HEK293 (cell line): ENCODE measurements around the gene MFSD11.

Experiments used
- KLF16 ChIP-seq: fragments of 450-650 bp; formaldehyde crosslinking; IDR thresholded peaks from 2 replicates; pipeline ENCODE4 v1.5.1; 2017; ENCODE audit warnings: missing biosample characterization, missing genetic modification characterization
- PRDM1 ChIP-seq: fragments of 450-650 bp; formaldehyde crosslinking; IDR thresholded peaks from 2 replicates; pipeline ENCODE4; 2016; ENCODE audit warnings: missing biosample characterization, missing genetic modification characterization
- SALL2 ChIP-seq: fragments of 450-650 bp; formaldehyde crosslinking; IDR thresholded peaks from 2 replicates; pipeline ENCODE4 v1.5.0; 2017; ENCODE audit warnings: missing biosample characterization, mild to moderate bottlenecking, missing genetic modification characterization, borderline replicate concordance
- TRIM28 ChIP-seq: IDR thresholded peaks from 2 replicates; pipeline ENCODE4 v1.6.1; 2011; ENCODE audit warnings: low read length, control low read depth, borderline replicate concordance
- ZBTB1 ChIP-seq: fragments of 450-650 bp; formaldehyde crosslinking; IDR thresholded peaks from 2 replicates; pipeline ENCODE4 v1.5.1; 2016; ENCODE audit warnings: missing biosample characterization, missing genetic modification characterization
- ZNF121 ChIP-seq: fragments of 450-650 bp; formaldehyde crosslinking; IDR thresholded peaks from 2 replicates; pipeline ENCODE4 v1.5.1; 2016; ENCODE audit warnings: missing biosample characterization, missing genetic modification characterization
- ZNF221 ChIP-seq: fragments of 450-650 bp; formaldehyde crosslinking; IDR thresholded peaks from 2 replicates; pipeline ENCODE4 v1.5.1; 2017; ENCODE audit warnings: missing biosample characterization, missing genetic modification characterization, borderline replicate concordance
- ZNF274 ChIP-seq, 2 experiments: fragments of 200-500 bp in 1 of 2; fragments of 450-650 bp in 1 of 2; sonication (Bioruptor generic) in 1 of 2; formaldehyde crosslinking in 1 of 2; IDR thresholded peaks; 2 replicates each; pipeline versions ENCODE4 v1.5.1 to v1.6.1; 2014 to 2016; ENCODE audit warnings: borderline replicate concordance in 1 of 2, inconsistent platforms in 1 of 2, low read length in 1 of 2, missing biosample characterization in 1 of 2, missing genetic modification characterization in 1 of 2
- ZNF768 ChIP-seq: fragments of 450-650 bp; formaldehyde crosslinking; IDR thresholded peaks from 2 replicates; pipeline ENCODE4 v1.5.1; 2018; ENCODE audit warnings: missing biosample characterization, mild to moderate bottlenecking, missing genetic modification characterization
- ZNF791 ChIP-seq: fragments of 450-650 bp; formaldehyde crosslinking; IDR thresholded peaks from 2 replicates; pipeline ENCODE4 v1.5.1; 2016; ENCODE audit warnings: missing biosample characterization, missing genetic modification characterization
- ZNF843 ChIP-seq: fragments of 450-650 bp; formaldehyde crosslinking; IDR thresholded peaks from 2 replicates; pipeline ENCODE4 v1.5.1; 2016; ENCODE audit warnings: missing biosample characterization, missing genetic modification characterization
- ZSCAN16 ChIP-seq: fragments of 450-650 bp; formaldehyde crosslinking; IDR thresholded peaks from 2 replicates; pipeline ENCODE4 v1.5.1; 2016; ENCODE audit warnings: missing biosample characterization, missing genetic modification characterization
- TF ChIP-seq, protein P1 (sequence below): fragments of 450-650 bp; formaldehyde crosslinking; IDR thresholded peaks from 2 replicates; pipeline ENCODE4 v1.5.1; 2016; ENCODE audit warnings: missing biosample characterization, missing genetic modification characterization

DNA sequence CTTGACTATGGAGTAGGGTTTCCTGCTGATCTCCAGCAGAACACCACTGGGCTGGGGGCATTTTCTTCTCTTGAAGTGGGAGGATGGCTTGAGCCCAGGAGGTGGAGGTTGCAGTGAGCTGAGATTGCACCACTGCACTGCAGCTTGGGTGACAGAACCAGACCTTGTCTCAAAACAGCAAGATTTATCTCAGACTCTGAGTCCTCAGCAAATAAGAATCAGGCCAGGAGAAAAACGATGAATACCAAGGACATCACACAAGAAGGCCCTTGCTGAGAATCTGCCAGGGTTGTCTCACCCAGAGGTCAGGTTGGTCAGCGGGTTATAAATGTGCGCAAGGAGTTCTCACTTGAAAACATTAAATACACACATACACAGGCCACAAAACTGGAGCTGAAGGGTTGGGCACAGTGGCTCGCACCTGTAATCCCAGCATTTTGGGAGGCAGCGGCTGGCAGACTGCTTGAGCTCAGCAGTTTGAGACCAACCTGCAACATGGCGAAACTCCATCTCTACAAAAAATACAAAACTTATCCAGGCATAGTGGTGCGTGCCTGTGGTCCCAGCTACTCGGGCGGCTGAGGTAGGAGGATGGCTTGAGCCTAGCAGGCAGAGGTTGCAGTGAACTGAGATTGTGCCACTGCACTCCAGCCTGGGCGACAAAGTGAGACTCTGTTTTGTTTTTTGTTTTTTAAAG is 34.8 kb upstream of the MFSD11 start:
- TF ChIP-seq ZNF791 (tag by site-specific recombination) = no peak
- TF ChIP-seq SALL2 (tag by site-specific recombination) = no peak
- no peak for TF ChIP-seq PRDM1 (tag by site-specific recombination)
- TF ChIP-seq, protein P1, sequence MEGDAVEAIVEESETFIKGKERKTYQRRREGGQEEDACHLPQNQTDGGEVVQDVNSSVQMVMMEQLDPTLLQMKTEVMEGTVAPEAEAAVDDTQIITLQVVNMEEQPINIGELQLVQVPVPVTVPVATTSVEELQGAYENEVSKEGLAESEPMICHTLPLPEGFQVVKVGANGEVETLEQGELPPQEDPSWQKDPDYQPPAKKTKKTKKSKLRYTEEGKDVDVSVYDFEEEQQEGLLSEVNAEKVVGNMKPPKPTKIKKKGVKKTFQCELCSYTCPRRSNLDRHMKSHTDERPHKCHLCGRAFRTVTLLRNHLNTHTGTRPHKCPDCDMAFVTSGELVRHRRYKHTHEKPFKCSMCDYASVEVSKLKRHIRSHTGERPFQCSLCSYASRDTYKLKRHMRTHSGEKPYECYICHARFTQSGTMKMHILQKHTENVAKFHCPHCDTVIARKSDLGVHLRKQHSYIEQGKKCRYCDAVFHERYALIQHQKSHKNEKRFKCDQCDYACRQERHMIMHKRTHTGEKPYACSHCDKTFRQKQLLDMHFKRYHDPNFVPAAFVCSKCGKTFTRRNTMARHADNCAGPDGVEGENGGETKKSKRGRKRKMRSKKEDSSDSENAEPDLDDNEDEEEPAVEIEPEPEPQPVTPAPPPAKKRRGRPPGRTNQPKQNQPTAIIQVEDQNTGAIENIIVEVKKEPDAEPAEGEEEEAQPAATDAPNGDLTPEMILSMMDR = no peak
- no peak for TF ChIP-seq ZNF768 (tag by site-specific recombination)
- no peak for TF ChIP-seq ZSCAN16
- TF ChIP-seq ZNF221 (tag by site-specific recombination) = no peak
- TF ChIP-seq ZNF843 (tag by site-specific recombination) = no peak
- TF ChIP-seq ZNF121 = no peak
- TF ChIP-seq KLF16 = no peak
- TF ChIP-seq ZBTB1 (tag by site-specific recombination) = no peak
- no peak for TF ChIP-seq ZNF274 (IDR thresholded peaks at IDR 0.05; ENCODE audit: low read length)
- no peak for TF ChIP-seq ZNF274 (tag by site-specific recombination; IDR thresholded peaks at IDR 0.05; ENCODE audit: borderline replicate concordance)
- TF ChIP-seq TRIM28 = no peak
